Adrenal gland (tissue), 12 donors: Measurements from ENCODE around the gene DNTT. TPM values are rescaled to one million over a fixed set of nuclear protein-coding genes. Genes with fewer than 3 reads are reported as not detected.

ENCODE experiments used
- DNase-seq, 7 donors: peaks; one replicate each; pipeline ENCODE4 v3.0.0-alpha.2; 2019 to 2020
- H3K27ac ChIP-seq, 5 donors: fragments of 200-600 bp; sonication (generic) in 4 of 5; 1 replicate in 3 of 5; 2 replicates in 2 of 5; pipeline versions ENCODE4 v1.5.1 to v1.8.0; 2016 to 2020; ENCODE audit warnings: mild to moderate bottlenecking in 1 of 5
- H3K27me3 ChIP-seq: fragments of 200-600 bp; 2 replicates; pipeline ENCODE4 v1.8.0; 2021
- H3K36me3 ChIP-seq, 2 donors: fragments of 200-600 bp; replicated peaks in 1 of 2; 1 replicate in 1 of 2; 2 replicates in 1 of 2; pipeline versions ENCODE4 v1.5.1 to v1.8.0; 2018 to 2022
- H3K4me1 ChIP-seq, 2 donors: fragments of 200-600 bp; replicated peaks in 1 of 2; 1 replicate in 1 of 2; 2 replicates in 1 of 2; pipeline versions ENCODE4 v1.5.1 to v1.8.0; 2018 to 2021
- H3K4me3 ChIP-seq, 4 donors: fragments of 200-600 bp; sonication (generic) in 3 of 4; one replicate each; pipeline ENCODE4 v1.5.1; 2016 to 2018
- H3K9me3 ChIP-seq, 3 donors: fragments of 200-600 bp; sonication (generic) in 1 of 3; replicated peaks in 1 of 3; 1 replicate in 2 of 3; 2 replicates in 1 of 3; pipeline versions ENCODE4 v1.5.1 to v1.8.0; 2016 to 2021
- POLR2A ChIP-seq, 2 donors: fragments of 450-650 bp; IDR thresholded peaks; one replicate each; pipeline ENCODE4 v1.6.1; 2017; ENCODE audit warnings: antibody characterized with exemption in 2 of 2, mild to moderate bottlenecking in 2 of 2, moderate library complexity in 1 of 2
- WGBS, 4 donors: extraction: QIAGEN DNeasy Blood & Tissue Kit in 2 of 4; methylation state at CpG; one replicate each; pipeline versions ENCODE4 v1.1.5 to v1.1.7; 2013 to 2017; 5-methylcytosine and 5-hydroxymethylcytosine counted together
- intact Hi-C, 2 donors: fragments of 100-400 bp; cut with DNase I; formaldehyde crosslinking; loops; one replicate each; pipeline versions ENCODE4 v1.14.1 to v1.15.0; 2022 to 2023
- polyA plus RNA-seq, 3 donors: library from polyadenylated mRNA; stranded (reverse); fragments of 200-250 nt in 2 of 3; fragments of 350-450 nt in 1 of 3; fragmentation: Illumina TruSeq in 1 of 3; extraction: RNeasy Lipid Tissue Mini Kit (QIAGEN cat#74804) in 1 of 3; gene quantifications; one replicate each; pipeline ENCODE4 v1.2.3, GENCODE V29; 2013 to 2014
- total RNA-seq, 9 donors: library from RNA; depleted of rRNA in 4 of 9; stranded (reverse); fragments of >200 nt in 4 of 9; fragments of 120-200 nt in 1 of 9; fragmentation: NEBNext Ultra II Directional in 1 of 9; extraction: Animal tissue kit (Norgen Biotek cat#: 25700) in 1 of 9; gene quantifications; one replicate each; pipeline versions ENCODE4 v1.1.0 to v1.2.4, GENCODE V29; 2013 to 2023
- TF ChIP-seq, protein P1 (sequence below), 6 experiments: fragments of 450-650 bp in 4 of 6; fragments of 200-600 bp in 2 of 6; sonication (generic) in 1 of 6; IDR thresholded peaks; 1 replicate in 5 of 6; 2 replicates in 1 of 6; pipeline versions ENCODE4 v1.5.1 to v1.8.0; 2016 to 2021; ENCODE audit warnings: antibody characterized with exemption in 6 of 6, mild to moderate bottlenecking in 2 of 6, moderate library complexity in 1 of 6
- donor health status: healthy with polysubstance abuse.
- donor health status: Bipolar disorder and iron deficiency.
- donor health status: DM: yes; HTN: yes; CAD: no.
- donor health status: DM: no; HTN: no; CAD: no.
- donor health status: DM: no; HTN: no; CAD: no.
- donor health status: DM: yes; HTN: yes; CAD: no.

The DNTT gene
- total and polyA plus RNA-seq, 12 donors: not detected

DNA sequence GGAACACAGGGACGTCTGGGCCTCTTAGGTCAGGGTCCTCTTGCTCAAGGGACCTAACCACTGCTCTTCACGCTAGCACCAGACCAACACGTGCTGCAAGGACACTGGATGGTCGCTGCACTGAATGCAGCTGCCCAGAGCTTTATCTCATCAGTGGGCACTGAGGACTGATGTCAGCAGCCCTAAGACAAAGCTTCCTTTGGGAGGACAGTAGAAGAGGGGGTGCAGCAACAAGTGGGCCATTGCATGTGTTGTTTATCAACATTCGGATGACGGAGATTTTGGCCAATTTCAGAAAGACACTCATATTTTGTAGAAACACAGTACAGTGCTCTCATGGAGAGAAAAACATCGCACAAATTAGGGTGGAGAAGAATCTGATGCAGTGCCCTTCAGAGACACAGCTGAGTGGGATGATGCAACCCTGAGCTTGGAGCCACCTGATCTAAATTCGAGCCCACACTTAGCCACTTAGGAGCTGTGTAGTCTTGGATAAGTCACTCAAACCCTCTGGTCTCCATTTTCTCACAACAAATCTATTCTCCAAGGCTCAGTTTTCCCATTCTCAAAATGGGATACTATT, 52.9 kb downstream of the DNTT start:
- intact Hi-C loops: no loop called here
- H3K27me3 ChIP-seq: peaks cover 5% of the 10 kb centered on the region
- 45 to 62% (median 59%) methylated on average over 5 to 8 of the region's 8 CpGs for WGBS, 4 donors
- no peaks in the 10 kb centered on the region for H3K36me3 ChIP-seq
- H3K9me3 ChIP-seq: no peaks in the 10 kb centered on the region
- H3K27ac ChIP-seq: no peak overlapping the region
- DNase-seq: no peak
- no peak for TF ChIP-seq POLR2A (IDR thresholded peaks at IDR 0.05)
- TF ChIP-seq, protein P1, sequence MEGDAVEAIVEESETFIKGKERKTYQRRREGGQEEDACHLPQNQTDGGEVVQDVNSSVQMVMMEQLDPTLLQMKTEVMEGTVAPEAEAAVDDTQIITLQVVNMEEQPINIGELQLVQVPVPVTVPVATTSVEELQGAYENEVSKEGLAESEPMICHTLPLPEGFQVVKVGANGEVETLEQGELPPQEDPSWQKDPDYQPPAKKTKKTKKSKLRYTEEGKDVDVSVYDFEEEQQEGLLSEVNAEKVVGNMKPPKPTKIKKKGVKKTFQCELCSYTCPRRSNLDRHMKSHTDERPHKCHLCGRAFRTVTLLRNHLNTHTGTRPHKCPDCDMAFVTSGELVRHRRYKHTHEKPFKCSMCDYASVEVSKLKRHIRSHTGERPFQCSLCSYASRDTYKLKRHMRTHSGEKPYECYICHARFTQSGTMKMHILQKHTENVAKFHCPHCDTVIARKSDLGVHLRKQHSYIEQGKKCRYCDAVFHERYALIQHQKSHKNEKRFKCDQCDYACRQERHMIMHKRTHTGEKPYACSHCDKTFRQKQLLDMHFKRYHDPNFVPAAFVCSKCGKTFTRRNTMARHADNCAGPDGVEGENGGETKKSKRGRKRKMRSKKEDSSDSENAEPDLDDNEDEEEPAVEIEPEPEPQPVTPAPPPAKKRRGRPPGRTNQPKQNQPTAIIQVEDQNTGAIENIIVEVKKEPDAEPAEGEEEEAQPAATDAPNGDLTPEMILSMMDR (IDR thresholded peaks at IDR 0.05): no peak
- no peak overlapping the region for H3K4me3 ChIP-seq
- no peaks in the 10 kb centered on the region for H3K4me1 ChIP-seq

DNA sequence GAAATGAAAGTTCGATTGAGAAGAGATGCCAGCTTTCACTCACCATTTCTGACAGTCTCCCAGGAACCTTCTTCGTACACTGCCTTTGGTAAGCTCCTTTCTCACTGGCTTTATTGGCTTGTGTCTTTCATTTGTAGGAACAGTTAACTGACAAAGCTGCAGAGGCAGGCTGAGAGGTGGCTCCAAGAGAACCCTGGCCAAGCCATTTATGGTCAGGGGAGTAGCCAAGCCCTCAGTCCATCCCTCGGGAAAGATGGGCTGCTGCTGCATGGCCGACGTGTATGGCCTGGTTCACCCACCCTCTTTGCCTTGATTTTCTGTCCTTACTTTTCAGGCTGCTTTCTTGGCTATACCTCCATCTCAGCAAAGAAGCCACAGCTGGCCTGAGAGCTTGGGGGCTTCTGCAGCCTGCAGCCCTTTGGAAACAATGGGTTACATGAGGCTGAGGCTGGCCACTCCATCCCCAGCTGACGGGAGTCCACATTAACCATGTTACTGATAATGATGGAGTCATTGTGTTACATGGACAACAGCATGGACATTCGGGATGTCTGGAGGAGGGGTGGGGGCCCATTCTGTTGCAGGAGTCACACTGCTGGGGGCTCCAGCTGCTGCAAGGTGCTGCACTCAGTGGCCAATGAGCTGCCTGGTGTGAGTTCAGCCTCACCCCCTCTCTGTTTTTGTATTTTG, 54.8 kb downstream of the DNTT start, which contains the start of gene OPALIN:
TSS of gene OPALIN (minus strand) at position 152 of the 690 bp plus-strand sequence. CDS start at position 46, 106 bp downstream.
- 63 to 75% (median 67%) methylated on average over 7 of the region's 7 CpGs for whole genome bisulfite sequencing, 4 donors
- intact Hi-C loops: no loop called here

DNA sequence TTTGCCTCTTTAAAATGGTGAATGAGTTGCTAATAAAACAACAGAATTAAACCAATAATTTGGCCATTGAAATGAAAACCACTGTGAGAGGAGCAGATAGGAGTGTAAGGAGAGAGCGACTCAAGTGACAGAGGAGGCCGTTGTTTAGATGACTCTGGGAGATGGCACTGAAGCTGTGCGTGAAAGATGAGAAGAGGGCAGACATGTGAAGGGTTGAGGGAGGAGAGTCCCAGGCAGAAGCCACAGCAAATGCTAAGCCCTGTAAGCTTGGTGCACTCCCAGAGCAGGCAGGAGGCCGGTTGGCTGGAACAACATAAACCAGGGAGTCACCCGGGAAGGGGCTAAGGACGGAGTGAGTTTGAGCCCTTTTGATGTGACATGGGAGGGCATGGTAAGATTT, 55.4 kb downstream of the DNTT start:
- peaks cover 5% of the 10 kb centered on the region for H3K27me3 ChIP-seq
- H3K4me3 ChIP-seq: no peak overlapping the region
- H3K36me3 ChIP-seq: no peaks in the 10 kb centered on the region
- no peaks in the 10 kb centered on the region for H3K9me3 ChIP-seq
- WGBS, 4 donors: 71 to 83% (median 76%) methylated on average over 6 of the region's 6 CpGs
- TF ChIP-seq, protein P1 (IDR thresholded peaks at IDR 0.05): no peak
- no peak for TF ChIP-seq POLR2A (IDR thresholded peaks at IDR 0.05)
- intact Hi-C loops: no loop called here
- DNase-seq: no peak
- no peaks in the 10 kb centered on the region for H3K4me1 ChIP-seq
- H3K27ac ChIP-seq: no peak overlapping the region

More for the DNA sequence above, 54.8 kb downstream of the DNTT start, which contains the start of gene OPALIN:
- DNase-seq: no peak
- Histone ChIP-seq H3K9me3 (no peaks in the 10 kb centered on the region), H3K4me1 (no peaks in the 10 kb centered on the region), H3K36me3 (no peaks in the 10 kb centered on the region), H3K27me3 (peaks cover 5% of the 10 kb centered on the region), H3K27ac (no peak within 1 kb of the TSS), H3K4me3 (no peak within 1 kb of the TSS)
- TF ChIP-seq, protein P1 (IDR thresholded peaks at IDR 0.05): no peak
- TF ChIP-seq POLR2A (IDR thresholded peaks at IDR 0.05): no peak

DNA sequence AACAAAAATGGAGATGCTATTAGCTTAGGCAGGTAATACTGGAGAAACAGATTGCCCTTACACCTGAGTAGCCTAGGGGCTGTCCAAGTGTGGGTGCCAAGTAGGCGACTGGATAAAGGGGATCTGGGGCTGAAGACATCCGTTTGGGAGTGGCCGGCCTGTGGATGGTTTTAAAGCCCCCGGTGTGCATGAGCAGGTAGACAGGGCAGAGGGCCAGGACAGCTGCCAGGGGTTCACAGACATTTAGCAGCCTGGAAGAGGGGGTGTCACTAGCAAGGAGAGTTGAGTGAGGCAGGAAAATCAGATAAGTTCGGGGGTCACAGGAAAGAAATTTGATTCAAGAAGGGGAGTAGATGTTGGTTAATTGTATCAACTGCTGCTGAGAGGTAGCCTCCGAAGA, 56.1 kb downstream of the DNTT start:
- intact Hi-C loops: no loop called here
- Histone ChIP-seq H3K36me3 (no peaks in the 10 kb centered on the region), H3K9me3 (no peaks in the 10 kb centered on the region), H3K27me3 (peaks cover 5% of the 10 kb centered on the region), H3K27ac (no peak overlapping the region), H3K4me3 (no peak overlapping the region), H3K4me1 (no peaks in the 10 kb centered on the region)
- TF ChIP-seq POLR2A (IDR thresholded peaks at IDR 0.05): no peak
- TF ChIP-seq, protein P1 (IDR thresholded peaks at IDR 0.05): no peak
- DNase-seq: no peak
- WGBS, 4 donors: 84 to 94% (median 87%) methylated on average over 6 of the region's 6 CpGs
